SK-N-SH (cell line): ENCODE results near the gene LYZL2. TPM values are rescaled to one million over a fixed set of nuclear protein-coding genes. Genes with fewer than 3 reads are reported as not detected.
"Not testable (repeated sequence)": the region's sequence is repeated elsewhere in the genome, so short reads cannot be mapped to it uniquely, and the experiment has no call there.

Experiments used
- CTCF ChIA-PET: fragments of 300-600, 350-600 bp; formaldehyde crosslinking; extraction: SDS; loops from one replicate; lab custom pipeline; 2021; lab: Yijun Ruan, JAX
- POLR2A ChIA-PET: fragments of 350-600 bp; sonication (Branson Sonifier 250); formaldehyde crosslinking; extraction: SDS; loops from one replicate; lab custom pipeline; 2020; ENCODE audit warnings: antibody characterized with exemption, inconsistent platforms; lab: Yijun Ruan, JAX
- DNase-seq: peaks from one replicate; pipeline ENCODE4 v3.0.0; 2012
- H2AFZ ChIP-seq: fragments of 200-600 bp; sonication (generic); 2 replicates; pipeline ENCODE4 v1.8.1; 2016; ENCODE audit warnings: antibody characterized with exemption, mild to moderate bottlenecking, low read depth
- H3F3A ChIP-seq: fragments of 200-600 bp; sonication (generic); replicated peaks from 2 replicates; pipeline ENCODE3; 2016; ENCODE audit warnings: antibody characterized with exemption, mild to moderate bottlenecking; ENCODE audit not compliant: insufficient read depth
- H3K27ac ChIP-seq, 2 experiments: fragments of 200-500 bp in 1 of 2; fragments of 200-600 bp in 1 of 2; sonication (Bioruptor generic) in 1 of 2; sonication (generic), shearing (Covaris generic) in 1 of 2; 2 replicates each; pipeline versions ENCODE4 v1.5.1 to v1.6.1; 2014 to 2016; ENCODE audit warnings: low read depth in 2 of 2, inconsistent platforms in 1 of 2, low read length in 1 of 2, mild to moderate bottlenecking in 1 of 2, mixed read lengths in 1 of 2
- H3K27me3 ChIP-seq: fragments of 200-600 bp; sonication (generic), shearing (Covaris generic); 2 replicates; pipeline ENCODE4 v1.6.1; 2016; ENCODE audit warnings: mixed run types; ENCODE audit not compliant: insufficient read depth
- H3K36me3 ChIP-seq, 2 experiments: fragments of 200-500 bp in 1 of 2; fragments of 200-600 bp in 1 of 2; sonication (Bioruptor generic) in 1 of 2; sonication (generic) in 1 of 2; replicated peaks in 1 of 2; 2 replicates each; pipeline versions ENCODE3 to v1.5.1; 2014 to 2016; ENCODE audit warnings: low read length in 1 of 2, mild to moderate bottlenecking in 1 of 2; ENCODE audit not compliant: insufficient read depth in 2 of 2, control insufficient read depth in 1 of 2
- H3K4me1 ChIP-seq, 2 experiments: fragments of 200-500 bp in 1 of 2; fragments of 200-600 bp in 1 of 2; sonication (Bioruptor generic) in 1 of 2; sonication (generic), shearing (Covaris generic) in 1 of 2; 2 replicates each; pipeline versions ENCODE4 v1.5.1 to v1.6.1; 2014 to 2016; ENCODE audit warnings: low read depth in 1 of 2, low read length in 1 of 2, mixed run types in 1 of 2; ENCODE audit not compliant: insufficient read depth in 2 of 2, control insufficient read depth in 1 of 2
- H3K4me2 ChIP-seq: fragments of 200-600 bp; sonication (generic), shearing (Covaris generic); 2 replicates; pipeline ENCODE4 v1.6.1; 2017; ENCODE audit warnings: mixed run types
- H3K4me3 ChIP-seq, 2 experiments: fragments of 200-500 bp in 1 of 2; fragments of 200-600 bp in 1 of 2; sonication (Bioruptor generic) in 1 of 2; sonication (generic), shearing (Covaris generic) in 1 of 2; 2 replicates each; pipeline versions ENCODE4 v1.5.1 to v1.8.1; 2014 to 2016; ENCODE audit warnings: low read depth in 2 of 2, inconsistent platforms in 1 of 2, low read length in 1 of 2, mild to moderate bottlenecking in 1 of 2, mixed read lengths in 1 of 2, moderate library complexity in 1 of 2
- H3K79me2 ChIP-seq: fragments of 200-600 bp; sonication (generic); 2 replicates; pipeline ENCODE4 v1.8.1; 2017; ENCODE audit warnings: mild to moderate bottlenecking; ENCODE audit not compliant: insufficient read depth
- H3K9ac ChIP-seq: fragments of 200-600 bp; sonication (generic); 2 replicates; pipeline ENCODE4 v1.6.1; 2017; ENCODE audit warnings: mixed run types
- H3K9me2 ChIP-seq: fragments of 200-600 bp; sonication (generic); 2 replicates; pipeline ENCODE4 v1.6.1; 2017; ENCODE audit warnings: mixed run types
- H3K9me3 ChIP-seq: fragments of 200-600 bp; sonication (generic); 2 replicates; pipeline ENCODE4 v1.6.1; 2017; ENCODE audit warnings: mixed run types, mild to moderate bottlenecking, moderate library complexity
- H4K20me1 ChIP-seq: fragments of 200-600 bp; sonication (generic); 2 replicates; pipeline ENCODE4 v1.6.1; 2017; ENCODE audit warnings: mild to moderate bottlenecking, mixed run types; ENCODE audit not compliant: insufficient read depth
- CHD2 ChIP-seq: fragments of 150-350 bp; IDR thresholded peaks from 2 replicates; pipeline ENCODE4 v1.6.1; 2018; ENCODE audit warnings: low read length; ENCODE audit not compliant: partially characterized antibody
- CTCF ChIP-seq: fragments of 200-600 bp; sonication (generic); IDR thresholded peaks from 2 replicates; pipeline ENCODE4 v1.6.1; 2017; ENCODE audit warnings: antibody characterized with exemption, mild to moderate bottlenecking, moderate library complexity
- EP300 ChIP-seq, 2 experiments: IDR thresholded peaks; 2 replicates each; pipeline versions ENCODE4 v1.4.0 to v1.6.1; 2012; ENCODE audit warnings: borderline replicate concordance in 1 of 2, low read depth in 1 of 2, low read length in 1 of 2
- FOSL2 ChIP-seq: IDR thresholded peaks from 2 replicates; pipeline ENCODE4 v1.4.0; 2012; ENCODE audit warnings: low read depth, mild to moderate bottlenecking, moderate library complexity, borderline replicate concordance
- FOXM1 ChIP-seq: IDR thresholded peaks from 2 replicates; pipeline ENCODE4 v1.4.0; 2012; ENCODE audit warnings: low read depth, mild to moderate bottlenecking
- GATA2 ChIP-seq: sonication (generic); formaldehyde crosslinking; IDR thresholded peaks from 2 replicates; pipeline ENCODE4 v1.5.0; 2020; ENCODE audit warnings: mild to moderate bottlenecking, missing genetic modification reagents
- IRF3 ChIP-seq: fragments of 150-350 bp; IDR thresholded peaks from 2 replicates; pipeline ENCODE4 v1.6.1; 2016; ENCODE audit warnings: mild to moderate bottlenecking, low read depth, low read length
- MEF2A ChIP-seq: IDR thresholded peaks from 2 replicates; pipeline ENCODE4 v1.4.0; 2012; ENCODE audit warnings: low read depth, borderline replicate concordance
- NRF1 ChIP-seq: IDR thresholded peaks from 2 replicates; pipeline ENCODE4 v1.6.1; 2012; ENCODE audit warnings: low read depth, mild to moderate bottlenecking, low read length
- POLR2AphosphoS5 ChIP-seq: IDR thresholded peaks from 2 replicates; pipeline ENCODE4 v1.6.1; 2012; ENCODE audit warnings: low read depth, low read length
- RAD21 ChIP-seq: IDR thresholded peaks from 2 replicates; pipeline ENCODE4 v1.6.1; 2012; ENCODE audit warnings: mild to moderate bottlenecking, low read length
- RCOR1 ChIP-seq: fragments of 150-350 bp; IDR thresholded peaks from 2 replicates; pipeline ENCODE4 v1.6.1; 2017; ENCODE audit warnings: antibody characterized with exemption, low read length
- RFX5 ChIP-seq: IDR thresholded peaks from 2 replicates; pipeline ENCODE4 v1.6.1; 2012; ENCODE audit warnings: mild to moderate bottlenecking, improper control_type of control experiment, low read length
- RXRA ChIP-seq: IDR thresholded peaks from 2 replicates; pipeline ENCODE4 v1.4.0; 2012; ENCODE audit warnings: low read depth, mild to moderate bottlenecking, borderline replicate concordance
- SIN3A ChIP-seq: IDR thresholded peaks from 2 replicates; pipeline ENCODE4 v1.6.1; 2012; ENCODE audit warnings: low read depth, mild to moderate bottlenecking, low read length, moderate library complexity, borderline replicate concordance
- TAF1 ChIP-seq: IDR thresholded peaks from 2 replicates; pipeline ENCODE4 v1.6.1; 2012; ENCODE audit warnings: low read depth, mild to moderate bottlenecking, low read length, moderate library complexity, borderline replicate concordance
- USF1 ChIP-seq: IDR thresholded peaks from 2 replicates; pipeline ENCODE4 v1.4.0; 2012; ENCODE audit warnings: low read depth, borderline replicate concordance
- USF2 ChIP-seq: fragments of 150-350 bp; IDR thresholded peaks from 2 replicates; pipeline ENCODE4 v1.6.1; 2017; ENCODE audit warnings: antibody characterized with exemption, low read length, low read depth, borderline replicate concordance
- YY1 ChIP-seq: IDR thresholded peaks from 2 replicates; pipeline ENCODE4 v1.4.0; 2012; ENCODE audit warnings: low read depth, mild to moderate bottlenecking
- WGBS: methylation state at CpG from one replicate; pipeline ENCODE4 v1.1.6; 2017; ENCODE audit warnings: low lambda C conversion rate; 5-methylcytosine and 5-hydroxymethylcytosine counted together
- polyA plus RNA-seq, 3 experiments: library from polyadenylated mRNA; depleted of rRNA; stranded (reverse); fragments of >200 nt; gene quantifications; 2 replicates each; pipeline ENCODE4 v1.2.3, GENCODE V29; 2012
- TF ChIP-seq, protein P1 (sequence below): IDR thresholded peaks from 2 replicates; pipeline ENCODE4 v1.4.0; 2012; ENCODE audit warnings: low read depth, borderline replicate concordance

Gene LYZL2
- polyA plus RNA-seq (2012; rRNA removed): not detected in 2 replicates
- polyA plus RNA-seq (2012; cell fraction: cytosol; rRNA removed): not detected in 2 replicates
- polyA plus RNA-seq (2012; cell fraction: nucleus; rRNA removed): not detected in 2 replicates

- POLR2A ChIA-PET: no interaction called here
- WGBS: 76% methylated on average over 6 of the region's 6 CpGs
- no peak within 1 kb of the TSS for H3K27ac ChIP-seq
- no peaks in the 10 kb centered on the region for H4K20me1 ChIP-seq
- no peak within 1 kb of the TSS for H3K4me3 ChIP-seq
- H3K4me2 ChIP-seq: no peak within 1 kb of the TSS
- CTCF ChIA-PET: interaction anchor here (1.5 to 4.1 kb wide), 2 partner anchors 10 to 42 kb away, joined by 4 to 31 read pairs; no protein-coding TSS in a partner anchor
- no peaks in the 10 kb centered on the region for H3K36me3 ChIP-seq
- no peak for TF ChIP-seq RXRA
- no peak for TF ChIP-seq NRF1
- TF ChIP-seq SIN3A: no peak
- no peak for TF ChIP-seq IRF3
- no peak for TF ChIP-seq YY1
- TF ChIP-seq FOSL2: no peak
- TF ChIP-seq FOXM1: no peak
- no peak for TF ChIP-seq CTCF
- no peak for TF ChIP-seq EP300 (IDR thresholded peaks at IDR 0.05; ENCODE audit: borderline replicate concordance in 1 of 2, low read depth in 1 of 2, low read length in 1 of 2)
- no peak for TF ChIP-seq USF1
- TF ChIP-seq, protein P1, sequence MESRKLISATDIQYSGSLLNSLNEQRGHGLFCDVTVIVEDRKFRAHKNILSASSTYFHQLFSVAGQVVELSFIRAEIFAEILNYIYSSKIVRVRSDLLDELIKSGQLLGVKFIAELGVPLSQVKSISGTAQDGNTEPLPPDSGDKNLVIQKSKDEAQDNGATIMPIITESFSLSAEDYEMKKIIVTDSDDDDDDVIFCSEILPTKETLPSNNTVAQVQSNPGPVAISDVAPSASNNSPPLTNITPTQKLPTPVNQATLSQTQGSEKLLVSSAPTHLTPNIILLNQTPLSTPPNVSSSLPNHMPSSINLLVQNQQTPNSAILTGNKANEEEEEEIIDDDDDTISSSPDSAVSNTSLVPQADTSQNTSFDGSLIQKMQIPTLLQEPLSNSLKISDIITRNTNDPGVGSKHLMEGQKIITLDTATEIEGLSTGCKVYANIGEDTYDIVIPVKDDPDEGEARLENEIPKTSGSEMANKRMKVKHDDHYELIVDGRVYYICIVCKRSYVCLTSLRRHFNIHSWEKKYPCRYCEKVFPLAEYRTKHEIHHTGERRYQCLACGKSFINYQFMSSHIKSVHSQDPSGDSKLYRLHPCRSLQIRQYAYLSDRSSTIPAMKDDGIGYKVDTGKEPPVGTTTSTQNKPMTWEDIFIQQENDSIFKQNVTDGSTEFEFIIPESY: no peak
- TF ChIP-seq GATA2 (CRISPR knock-in tag): no peak
- TF ChIP-seq CHD2: no peak
- no peak for TF ChIP-seq RFX5
- TF ChIP-seq RCOR1: no peak
- TF ChIP-seq POLR2AphosphoS5: no peak
- TF ChIP-seq MEF2A: no peak
- TF ChIP-seq USF2: no peak
- TF ChIP-seq RAD21: no peak
- TF ChIP-seq TAF1: no peak
- H2AFZ ChIP-seq: no peak within 1 kb of the TSS
- no peaks in the 10 kb centered on the region for H3K79me2 ChIP-seq
- no peak within 1 kb of the TSS for H3K9ac ChIP-seq
- no peaks in the 10 kb centered on the region for H3K9me3 ChIP-seq
- H3K9me2 ChIP-seq: no peaks in the 10 kb centered on the region
- H3F3A ChIP-seq: no peaks in the 10 kb centered on the region
- no peaks in the 10 kb centered on the region for H3K4me1 ChIP-seq
- no peak for DNase-seq
- H3K27me3 ChIP-seq: no peaks in the 10 kb centered on the region
Measured at GRCh38 chr10:30629653-30630052, at the start of gene LYZL2. LYZL2 (minus strand) TSS chr10:30629753; CDS start chr10:30626915, 2,838 bp downstream.

GRCh38 chr10:30677616-30678015, 48.1 kb upstream of the LYZL2 start:
- H3K27me3 ChIP-seq, POLR2A ChIA-PET, DNase-seq, H4K20me1 ChIP-seq, H3K79me2 ChIP-seq, H3K4me1 ChIP-seq, H2AFZ ChIP-seq, H3K9me3 ChIP-seq, H3K4me3 ChIP-seq, H3K9ac ChIP-seq, CTCF ChIA-PET, H3K36me3 ChIP-seq, H3K9me2 ChIP-seq, H3F3A ChIP-seq, H3K27ac ChIP-seq, H3K4me2 ChIP-seq: not testable (repeated sequence)
- 86% methylated on average over 4 of the region's 7 CpGs for WGBS
